PC-9 (cell line): ENCODE data around the gene LNP1. TPM values are rescaled to one million over a fixed set of nuclear protein-coding genes. Genes with fewer than 3 reads are reported as not detected.

Source experiments
- BruUV-seq: library from RNA; stranded (reverse); fragments of 400-500 nt; replicated peaks from 2 replicates; lab custom pipeline; 2021; lab: Mats Ljungman, UMichigan
- CTCF ChIA-PET: fragments of 300-600 bp; sonication (Branson Sonifier 250); formaldehyde crosslinking; loops from one replicate; lab custom pipeline; 2022; ENCODE audit warnings: antibody characterized with exemption; lab: Charles Lee
- POLR2A ChIA-PET: fragments of 300-600 bp; sonication (Branson Sonifier 250); formaldehyde crosslinking; loops from one replicate; lab custom pipeline; 2022; ENCODE audit warnings: antibody characterized with exemption; ENCODE audit not compliant: unreplicated experiment; lab: Charles Lee
- DNase-seq, 2 experiments: peaks; one replicate each; pipeline versions ENCODE4 v3.0.0 to v3.0.0-alpha.2; 2015 to 2022; ENCODE audit warnings: mixed read lengths in 1 of 2
- H2AFZ ChIP-seq: fragments of 200-600 bp; sonication (generic); 2 replicates; pipeline ENCODE4 v1.8.1; 2017; ENCODE audit warnings: antibody characterized with exemption
- H3F3A ChIP-seq: fragments of 200-600 bp; sonication (generic); 2 replicates; pipeline ENCODE4 v1.8.1; 2017; ENCODE audit warnings: antibody characterized with exemption, mild to moderate bottlenecking, low read depth; ENCODE audit not compliant: insufficient read depth
- H3K27ac ChIP-seq: fragments of 200-600 bp; sonication (generic); 2 replicates; pipeline ENCODE4 v1.6.1; 2016; ENCODE audit warnings: mixed run types
- H3K27me3 ChIP-seq: fragments of 200-600 bp; sonication (generic); 2 replicates; pipeline ENCODE4 v1.6.1; 2016; ENCODE audit warnings: low read depth, mixed run types; ENCODE audit not compliant: insufficient read depth
- H3K36me3 ChIP-seq: fragments of 200-600 bp; sonication (generic); 2 replicates; pipeline ENCODE4 v1.6.1; 2016; ENCODE audit warnings: low read depth, mixed run types
- H3K4me1 ChIP-seq: fragments of 200-600 bp; sonication (generic); replicated peaks from 2 replicates; pipeline ENCODE4 v1.6.1; 2016; ENCODE audit warnings: mixed run types; ENCODE audit not compliant: insufficient read depth
- H3K4me2 ChIP-seq: fragments of 200-600 bp; sonication (generic); 2 replicates; pipeline ENCODE4 v1.6.1; 2017; ENCODE audit warnings: mixed run types
- H3K4me3 ChIP-seq: fragments of 200-600 bp; sonication (generic); 2 replicates; pipeline ENCODE4 v1.6.1; 2016; ENCODE audit warnings: mixed run types
- H3K79me2 ChIP-seq: fragments of 200-600 bp; sonication (generic); 2 replicates; pipeline ENCODE4 v1.6.1; 2017; ENCODE audit warnings: low read depth, mixed run types
- H3K9me2 ChIP-seq: fragments of 200-600 bp; sonication (generic); 2 replicates; pipeline ENCODE4 v1.8.1; 2017; ENCODE audit warnings: mild to moderate bottlenecking; ENCODE audit not compliant: insufficient read depth
- H3K9me3 ChIP-seq: fragments of 200-600 bp; sonication (generic); 2 replicates; pipeline ENCODE4 v1.8.1; 2016; ENCODE audit warnings: low read depth; ENCODE audit not compliant: insufficient read depth
- H4K20me1 ChIP-seq: fragments of 200-600 bp; sonication (generic); 2 replicates; pipeline ENCODE4 v1.8.1; 2017; ENCODE audit not compliant: insufficient read depth
- EZH2 ChIP-seq: fragments of 200-600 bp; sonication (generic); IDR thresholded peaks from 2 replicates; pipeline ENCODE4 v1.8.0; 2017; ENCODE audit warnings: antibody characterized with exemption, low read depth
- intact Hi-C: fragments of 100-400 bp; cut with micrococcal nuclease; formaldehyde crosslinking; loops from one replicate; pipeline ENCODE4 v1.10.0; 2022; ENCODE audit not compliant: unreplicated experiment
- total RNA-seq: library from RNA; stranded (reverse); gene quantifications from 2 replicates; pipeline ENCODE4 v1.2.3, GENCODE V29; 2021
- TF ChIP-seq, protein P1 (sequence below): fragments of 200-600 bp; sonication (generic); conservative IDR thresholded peaks from 2 replicates; pipeline ENCODE4 v1.6.1; 2017; ENCODE audit warnings: mixed run types, antibody characterized with exemption, mild to moderate bottlenecking, moderate library complexity

Gene LNP1
- total RNA-seq, 1 experiment from 2014 or later = 4.8 TPM

GRCh38 chr3:100413613-100414012 lies 12.3 kb downstream of the LNP1 start:
- Histone ChIP-seq H3K9me2 (no peaks in the 10 kb centered on the region), H3K27ac (no peak overlapping the region), H3K9me3 (no peaks in the 10 kb centered on the region), H3K4me1 (no peaks in the 10 kb centered on the region), H3K27me3 (no peaks in the 10 kb centered on the region), H2AFZ (no peak overlapping the region), H3K4me2 (no peak overlapping the region), H4K20me1 (no peaks in the 10 kb centered on the region), H3K4me3 (no peak overlapping the region), H3K79me2 (no peaks in the 10 kb centered on the region), H3K36me3 (no peaks in the 10 kb centered on the region), H3F3A (no peaks in the 10 kb centered on the region; the same call in 1 of the 2 replicates)
- ChIA-PET POLR2A (interaction anchor here (0.6 kb wide), 1 partner anchor 120 kb away, joined by 3 read pairs; no protein-coding TSS in a partner anchor), CTCF (no interaction called here)
- TF ChIP-seq EZH2 = no peak
- TF ChIP-seq, protein P1, sequence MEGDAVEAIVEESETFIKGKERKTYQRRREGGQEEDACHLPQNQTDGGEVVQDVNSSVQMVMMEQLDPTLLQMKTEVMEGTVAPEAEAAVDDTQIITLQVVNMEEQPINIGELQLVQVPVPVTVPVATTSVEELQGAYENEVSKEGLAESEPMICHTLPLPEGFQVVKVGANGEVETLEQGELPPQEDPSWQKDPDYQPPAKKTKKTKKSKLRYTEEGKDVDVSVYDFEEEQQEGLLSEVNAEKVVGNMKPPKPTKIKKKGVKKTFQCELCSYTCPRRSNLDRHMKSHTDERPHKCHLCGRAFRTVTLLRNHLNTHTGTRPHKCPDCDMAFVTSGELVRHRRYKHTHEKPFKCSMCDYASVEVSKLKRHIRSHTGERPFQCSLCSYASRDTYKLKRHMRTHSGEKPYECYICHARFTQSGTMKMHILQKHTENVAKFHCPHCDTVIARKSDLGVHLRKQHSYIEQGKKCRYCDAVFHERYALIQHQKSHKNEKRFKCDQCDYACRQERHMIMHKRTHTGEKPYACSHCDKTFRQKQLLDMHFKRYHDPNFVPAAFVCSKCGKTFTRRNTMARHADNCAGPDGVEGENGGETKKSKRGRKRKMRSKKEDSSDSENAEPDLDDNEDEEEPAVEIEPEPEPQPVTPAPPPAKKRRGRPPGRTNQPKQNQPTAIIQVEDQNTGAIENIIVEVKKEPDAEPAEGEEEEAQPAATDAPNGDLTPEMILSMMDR = no peak
- no TSS peak for BruUV-seq
- intact Hi-C loops = no loop called here
- no peak for DNase-seq

GRCh38 chr3:100416176-100416575 lies 14.8 kb downstream of the LNP1 start:
- ChIA-PET POLR2A (no interaction called here), CTCF (no interaction called here)
- Histone ChIP-seq H3K9me2 (no peaks in the 10 kb centered on the region), H3K27me3 (no peaks in the 10 kb centered on the region), H4K20me1 (0 out of 2 replicates have a peak, but pooled peaks cover 3% of the 10 kb centered on the region), H2AFZ (no peak overlapping the region), H3K4me1 (no peaks in the 10 kb centered on the region), H3K4me3 (no peak overlapping the region), H3F3A (no peaks in the 10 kb centered on the region), H3K9me3 (no peaks in the 10 kb centered on the region), H3K4me2 (no peak overlapping the region), H3K27ac (no peak overlapping the region), H3K79me2 (no peaks in the 10 kb centered on the region), H3K36me3 (no peaks in the 10 kb centered on the region)
- intact Hi-C loops = no loop called here
- DNase-seq = no peak
- BruUV-seq = no TSS peak
- TF ChIP-seq EZH2 = no peak
- TF ChIP-seq, protein P1 = no peak

DNA sequence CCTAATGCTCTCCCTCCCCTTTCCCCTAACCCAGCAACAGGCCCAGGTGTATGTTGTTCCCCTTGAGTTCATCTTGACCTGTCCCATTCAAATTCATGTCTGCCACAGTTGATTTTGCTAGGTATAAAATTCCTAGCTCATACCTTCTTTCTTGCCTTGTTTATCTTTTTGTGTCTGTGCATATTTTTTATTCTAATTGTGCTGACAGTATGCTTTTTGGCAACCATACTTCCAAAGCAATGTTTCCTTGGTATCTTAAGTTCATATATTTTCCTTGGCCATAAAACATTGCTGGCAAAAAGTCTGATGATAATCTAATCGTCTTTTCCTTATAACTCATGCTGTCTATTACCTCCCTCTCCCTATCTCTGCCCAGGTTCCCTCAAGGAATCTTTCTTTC lies 15.5 kb downstream of the LNP1 start:
- no peaks in the 10 kb centered on the region for H3K4me1 ChIP-seq
- no peaks in the 10 kb centered on the region for H3K79me2 ChIP-seq
- BruUV-seq = no TSS peak
- no peak overlapping the region for H3K27ac ChIP-seq
- no peak overlapping the region for H3K4me3 ChIP-seq
- no peak for DNase-seq
- CTCF ChIA-PET = no interaction called here
- H4K20me1 ChIP-seq = 0 out of 2 replicates have a peak, but pooled peaks cover 3% of the 10 kb centered on the region
- no peaks in the 10 kb centered on the region for H3K36me3 ChIP-seq
- no peak overlapping the region for H3K4me2 ChIP-seq
- H3K9me3 ChIP-seq = no peaks in the 10 kb centered on the region
- H3K9me2 ChIP-seq = no peaks in the 10 kb centered on the region
- intact Hi-C loops = no loop called here
- POLR2A ChIA-PET = interaction anchor here (0.6 kb wide), 1 partner anchor 31 kb away, joined by 3 read pairs; no protein-coding TSS in a partner anchor
- H2AFZ ChIP-seq = no peak overlapping the region
- no peaks in the 10 kb centered on the region for H3K27me3 ChIP-seq
- TF ChIP-seq, protein P1 = no peak
- TF ChIP-seq EZH2 = no peak
- no peaks in the 10 kb centered on the region for H3F3A ChIP-seq
